Calu3 (cell line): Measurements from ENCODE around the gene PPP3CA. TPM values are rescaled to one million over a fixed set of nuclear protein-coding genes. Genes with fewer than 3 reads are reported as not detected.

Experiments used
- BruUV-seq: library from RNA; stranded (reverse); fragments of 400-500 nt; replicated peaks from 2 replicates; lab custom pipeline; 2021; lab: Mats Ljungman, UMichigan
- CTCF ChIA-PET: fragments of 300-600 bp; sonication (Branson Sonifier 250); formaldehyde crosslinking; loops from one replicate; lab custom pipeline; 2022; ENCODE audit warnings: antibody characterized with exemption; lab: Charles Lee
- DNase-seq: peaks from one replicate; pipeline ENCODE4 v3.0.0; 2022
- H3K27ac Mint-ChIP-seq: one replicate; pipeline ENCODE4 v1.8.0; 2022; ENCODE audit warnings: mixed read lengths; ENCODE audit not compliant: unreplicated experiment
- H3K27me3 Mint-ChIP-seq: one replicate; pipeline ENCODE4 v1.8.0; 2022; ENCODE audit warnings: mixed read lengths; ENCODE audit not compliant: unreplicated experiment
- H3K36me3 Mint-ChIP-seq: one replicate; pipeline ENCODE4 v1.8.0; 2022; ENCODE audit warnings: mild to moderate bottlenecking, moderate library complexity, mixed read lengths; ENCODE audit not compliant: insufficient read depth, unreplicated experiment
- H3K4me1 Mint-ChIP-seq: one replicate; pipeline ENCODE4 v1.8.0; 2022; ENCODE audit warnings: mild to moderate bottlenecking, low read depth, mixed read lengths; ENCODE audit not compliant: unreplicated experiment
- H3K4me3 Mint-ChIP-seq: one replicate; pipeline ENCODE4 v1.8.0; 2022; ENCODE audit warnings: mild to moderate bottlenecking, low read depth, moderate library complexity, mixed read lengths; ENCODE audit not compliant: unreplicated experiment
- H3K9me3 Mint-ChIP-seq: one replicate; pipeline ENCODE4 v1.8.0; 2022; ENCODE audit warnings: low read depth, mixed read lengths; ENCODE audit not compliant: unreplicated experiment
- CTCF ChIP-seq: fragments of 200-600 bp; IDR thresholded peaks from one replicate; pipeline ENCODE4 v1.8.0; 2022; ENCODE audit warnings: antibody characterized with exemption; ENCODE audit not compliant: unreplicated experiment
- intact Hi-C: fragments of 100-400 bp; cut with micrococcal nuclease; formaldehyde crosslinking; loops from one replicate; pipeline ENCODE4 v1.10.0; 2022; ENCODE audit not compliant: unreplicated experiment
- total RNA-seq: library from RNA; stranded (reverse); gene quantifications from 2 replicates; pipeline ENCODE4 v1.2.3, GENCODE V29; 2022

Gene PPP3CA
- total RNA-seq, 1 experiment from 2014 or later = 33.7 TPM

- no peak for DNase-seq
- intact Hi-C loops = no loop called here
- no TSS peak for BruUV-seq
- TF ChIP-seq CTCF = no peak
- CTCF ChIA-PET = no interaction called here
- no peaks in the 10 kb centered on the region for H3K27me3 Mint-ChIP-seq
- H3K27ac Mint-ChIP-seq = no peak overlapping the region
- H3K4me3 Mint-ChIP-seq = no peak overlapping the region
- H3K4me1 Mint-ChIP-seq = peaks cover 26% of the 10 kb centered on the region
- H3K9me3 Mint-ChIP-seq = no peaks in the 10 kb centered on the region
- H3K36me3 Mint-ChIP-seq = no peaks in the 10 kb centered on the region
Measured at GRCh38 chr4:101142259-101142658, 205.1 kb downstream of the PPP3CA start.

GRCh38 chr4:101141855-101142254, 205.5 kb downstream of the PPP3CA start:
- no peak overlapping the region for H3K4me3 Mint-ChIP-seq
- no peaks in the 10 kb centered on the region for H3K9me3 Mint-ChIP-seq
- intact Hi-C loops = no loop called here
- BruUV-seq = no TSS peak
- H3K36me3 Mint-ChIP-seq = no peaks in the 10 kb centered on the region
- peaks cover 26% of the 10 kb centered on the region for H3K4me1 Mint-ChIP-seq
- no peaks in the 10 kb centered on the region for H3K27me3 Mint-ChIP-seq
- no peak for DNase-seq
- CTCF ChIA-PET = interaction anchor here (0.6 kb wide), 1 partner anchor 48 kb away, joined by 3 read pairs; no protein-coding TSS in a partner anchor
- TF ChIP-seq CTCF = no peak
- no peak overlapping the region for H3K27ac Mint-ChIP-seq

GRCh38 chr4:101141230-101141629, 206.1 kb downstream of the PPP3CA start:
- intact Hi-C loops = no loop called here
- H3K27me3 Mint-ChIP-seq = no peaks in the 10 kb centered on the region
- no peak for TF ChIP-seq CTCF
- no peak overlapping the region for H3K27ac Mint-ChIP-seq
- H3K4me1 Mint-ChIP-seq = peaks cover 26% of the 10 kb centered on the region
- no TSS peak for BruUV-seq
- no peak for DNase-seq
- no peaks in the 10 kb centered on the region for H3K9me3 Mint-ChIP-seq
- H3K4me3 Mint-ChIP-seq = no peak overlapping the region
- CTCF ChIA-PET = interaction anchor here (0.6 kb wide), 1 partner anchor 49 kb away, joined by 3 read pairs; no protein-coding TSS in a partner anchor
- no peaks in the 10 kb centered on the region for H3K36me3 Mint-ChIP-seq

- no TSS peak for BruUV-seq
- DNase-seq = no peak
- Mint-ChIP-seq H3K36me3 (no peaks in the 10 kb centered on the region), H3K27ac (no peak overlapping the region), H3K4me1 (peaks cover 26% of the 10 kb centered on the region), H3K4me3 (no peak overlapping the region), H3K9me3 (no peaks in the 10 kb centered on the region), H3K27me3 (no peaks in the 10 kb centered on the region)
- intact Hi-C loops = no loop called here
- CTCF ChIA-PET = interaction anchor here (0.6 kb wide), 1 partner anchor 290 kb away, joined by 3 read pairs; no protein-coding TSS in a partner anchor
- no peak for TF ChIP-seq CTCF
Measured at GRCh38 chr4:101140228-101140627, 207.1 kb downstream of the PPP3CA start.
